Central memory CD4-positive, alpha-beta T cell (primary cell): ENCODE measurements around the gene DACT1.

Experiments used
- DNase-seq: peaks from one replicate; pipeline ENCODE4 v3.0.0; 2022

DACT1 gene

GRCh38 chr14:58667900-58668299, 30.1 kb downstream of the DACT1 start:
- no peak for DNase-seq

GRCh38 chr14:58668848-58669480, 31.2 kb downstream of the DACT1 start:
- DNase-seq, result no peak

- DNase-seq, result no peak
Measured at GRCh38 chr14:58669556-58670200, 31.9 kb downstream of the DACT1 start.

GRCh38 chr14:58671024-58671423, 33.3 kb downstream of the DACT1 start:
- DNase-seq, result no peak

GRCh38 chr14:58671436-58671835, 33.7 kb downstream of the DACT1 start:
- no peak for DNase-seq

GRCh38 chr14:58673722-58674121, 36.0 kb downstream of the DACT1 start:
- DNase-seq, result no peak

GRCh38 chr14:58677001-58677400, 39.2 kb downstream of the DACT1 start:
- no peak for DNase-seq

GRCh38 chr14:58677517-58677916, 39.8 kb downstream of the DACT1 start:
- no peak for DNase-seq

GRCh38 chr14:58677996-58678395, 40.2 kb downstream of the DACT1 start:
- no peak for DNase-seq

GRCh38 chr14:58680698-58681097, 42.9 kb downstream of the DACT1 start:
- no peak for DNase-seq

GRCh38 chr14:58687232-58687795, 49.6 kb downstream of the DACT1 start:
- no peak for DNase-seq

- no peak for DNase-seq
Measured at GRCh38 chr14:58690801-58691516, 53.2 kb downstream of the DACT1 start.

GRCh38 chr14:58693048-58693447, 55.3 kb downstream of the DACT1 start:
- no peak for DNase-seq

- no peak for DNase-seq
Measured at GRCh38 chr14:58695514-58695913, 57.8 kb downstream of the DACT1 start.

GRCh38 chr14:58697266-58697929, 59.6 kb downstream of the DACT1 start:
- DNase-seq, result no peak
